ENCODE results near the gene NOTUM. TPM values are rescaled to one million over a fixed set of nuclear protein-coding genes. Genes with fewer than 3 reads are reported as not detected.

The NOTUM gene
- total and polyA plus RNA-seq, 4 donors, result 0.19 to 5.4 (median 1.6) TPM

DNA sequence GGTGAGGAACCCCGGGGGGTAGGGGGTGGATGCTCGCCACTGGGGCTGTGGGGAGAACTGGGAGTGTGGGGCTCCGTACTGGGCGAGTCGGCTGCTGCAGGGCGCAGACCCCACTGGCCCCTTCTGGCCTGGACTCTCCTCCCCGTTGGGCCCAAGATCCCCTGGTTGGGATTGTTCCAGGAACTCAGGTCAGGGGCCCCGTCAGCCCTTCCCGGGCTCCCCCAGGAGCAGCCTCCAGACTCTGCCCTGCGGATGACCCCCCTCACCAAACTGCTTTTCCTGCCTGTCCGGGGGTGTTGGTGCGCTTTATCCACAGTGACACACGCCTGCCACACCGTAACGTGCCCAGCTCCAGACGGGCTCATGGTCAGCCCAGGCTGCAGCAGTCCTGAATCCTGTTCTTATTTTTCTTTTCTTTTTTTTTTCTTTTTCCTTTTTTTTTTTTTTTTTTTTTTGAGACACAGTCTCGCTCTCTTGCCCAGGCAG lies 40.6 kb upstream of the NOTUM start:
- no peak overlapping the region for H3K9ac ChIP-seq (ENCODE audit: low read depth in 1 of 2, low read length in 2 of 2)
- H3K4me3 ChIP-seq (ENCODE audit: low read depth in 1 of 3, low read length in 3 of 3), result no peak overlapping the region
- TF ChIP-seq NR2F2 (IDR thresholded peaks at IDR 0.05) (no peak), HNF4A (conservative IDR thresholded peaks at IDR 0.05) (no peak), HNF4G (IDR thresholded peaks at IDR 0.05) (no peak), RAD21 (IDR thresholded peaks at IDR 0.05) (no peak), TAF1 (conservative IDR thresholded peaks at IDR 0.05) (no peak), YY1 (IDR thresholded peaks at IDR 0.05) (no peak), FOXA1 (IDR thresholded peaks at IDR 0.05) (no peak), GABPA (IDR thresholded peaks at IDR 0.05 in 1 of 2, conservative IDR thresholded peaks at IDR 0.05 in 1 of 2) (no peak), EGR1 (IDR thresholded peaks at IDR 0.05; ENCODE audit: low read depth in 2 of 2) (no peak)
- TF ChIP-seq, protein P1, sequence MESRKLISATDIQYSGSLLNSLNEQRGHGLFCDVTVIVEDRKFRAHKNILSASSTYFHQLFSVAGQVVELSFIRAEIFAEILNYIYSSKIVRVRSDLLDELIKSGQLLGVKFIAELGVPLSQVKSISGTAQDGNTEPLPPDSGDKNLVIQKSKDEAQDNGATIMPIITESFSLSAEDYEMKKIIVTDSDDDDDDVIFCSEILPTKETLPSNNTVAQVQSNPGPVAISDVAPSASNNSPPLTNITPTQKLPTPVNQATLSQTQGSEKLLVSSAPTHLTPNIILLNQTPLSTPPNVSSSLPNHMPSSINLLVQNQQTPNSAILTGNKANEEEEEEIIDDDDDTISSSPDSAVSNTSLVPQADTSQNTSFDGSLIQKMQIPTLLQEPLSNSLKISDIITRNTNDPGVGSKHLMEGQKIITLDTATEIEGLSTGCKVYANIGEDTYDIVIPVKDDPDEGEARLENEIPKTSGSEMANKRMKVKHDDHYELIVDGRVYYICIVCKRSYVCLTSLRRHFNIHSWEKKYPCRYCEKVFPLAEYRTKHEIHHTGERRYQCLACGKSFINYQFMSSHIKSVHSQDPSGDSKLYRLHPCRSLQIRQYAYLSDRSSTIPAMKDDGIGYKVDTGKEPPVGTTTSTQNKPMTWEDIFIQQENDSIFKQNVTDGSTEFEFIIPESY (IDR thresholded peaks at IDR 0.05), result no peak
- TF ChIP-seq, protein P2, sequence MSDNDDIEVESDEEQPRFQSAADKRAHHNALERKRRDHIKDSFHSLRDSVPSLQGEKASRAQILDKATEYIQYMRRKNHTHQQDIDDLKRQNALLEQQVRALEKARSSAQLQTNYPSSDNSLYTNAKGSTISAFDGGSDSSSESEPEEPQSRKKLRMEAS (IDR thresholded peaks at IDR 0.05), result no peak
- no peaks in the 10 kb centered on the region for H3K9me3 ChIP-seq (ENCODE audit: control insufficient read depth in 4 of 4, low read length in 3 of 4)
- WGBS, result 88% methylated on average over 17 of the region's 17 CpGs
- H3K36me3 ChIP-seq (ENCODE audit: control insufficient read depth in 4 of 4, insufficient read depth in 3 of 4, low read depth in 1 of 4, low read length in 3 of 4), result peaks cover 0 to 3% (median under 1%) of the 10 kb centered on the region in 4 donors
- no peak for DNase-seq (ENCODE audit: low spot score)
- H3K4me1 ChIP-seq (ENCODE audit: control insufficient read depth in 4 of 4, insufficient read depth in 4 of 4, low read length in 3 of 4), result peaks cover 6 to 20% (median 11%) of the 10 kb centered on the region in 4 donors
- no peaks in the 10 kb centered on the region for H3K27me3 ChIP-seq (ENCODE audit: control insufficient read depth in 4 of 4, insufficient read depth in 4 of 4, low read length in 3 of 4)
- peak overlapping the region in 1 of 2 donors; percentile 11 for H3K27ac ChIP-seq (ENCODE audit: low read depth in 1 of 2, low read length in 2 of 2)

DNA sequence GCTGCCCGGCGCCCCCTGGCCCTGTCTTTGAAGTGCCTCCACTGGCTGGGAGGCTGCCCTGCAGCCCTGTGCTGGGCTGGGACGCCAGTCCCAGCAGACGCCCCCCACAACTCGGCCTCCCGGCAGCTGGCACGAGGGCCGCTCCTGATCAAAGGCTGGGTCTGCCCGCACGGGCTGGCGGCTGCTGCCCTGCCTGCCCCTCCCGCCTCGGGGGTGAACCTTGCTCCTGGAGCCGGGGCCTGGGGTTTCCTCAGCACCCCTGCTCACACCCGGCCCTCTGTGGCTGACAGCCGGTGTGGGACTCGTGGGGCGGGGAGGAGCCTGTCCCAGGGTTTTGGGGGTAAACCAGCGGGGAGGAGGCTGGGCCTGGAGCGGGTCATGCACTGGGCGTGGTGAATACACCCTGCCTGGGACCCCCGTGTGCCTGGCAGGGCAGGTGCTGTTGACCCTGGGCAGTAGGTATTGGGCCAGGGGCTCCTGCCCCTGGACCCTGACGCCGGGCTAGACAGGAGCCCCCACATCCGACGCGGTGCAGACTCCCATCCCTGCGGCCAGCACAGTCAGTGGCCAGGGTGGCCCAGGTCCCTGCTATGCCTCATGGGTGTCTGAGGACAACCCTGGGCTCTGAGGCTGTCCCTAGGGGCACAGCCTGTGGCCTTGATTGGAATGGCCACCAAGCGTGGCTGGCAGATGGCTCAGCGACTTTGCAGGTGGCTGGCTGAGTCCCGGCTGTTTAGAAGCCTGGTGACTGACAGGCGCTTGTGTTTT lies 40.0 kb upstream of the NOTUM start:
- WGBS, result 58% methylated on average over 32 of the region's 32 CpGs

DNA sequence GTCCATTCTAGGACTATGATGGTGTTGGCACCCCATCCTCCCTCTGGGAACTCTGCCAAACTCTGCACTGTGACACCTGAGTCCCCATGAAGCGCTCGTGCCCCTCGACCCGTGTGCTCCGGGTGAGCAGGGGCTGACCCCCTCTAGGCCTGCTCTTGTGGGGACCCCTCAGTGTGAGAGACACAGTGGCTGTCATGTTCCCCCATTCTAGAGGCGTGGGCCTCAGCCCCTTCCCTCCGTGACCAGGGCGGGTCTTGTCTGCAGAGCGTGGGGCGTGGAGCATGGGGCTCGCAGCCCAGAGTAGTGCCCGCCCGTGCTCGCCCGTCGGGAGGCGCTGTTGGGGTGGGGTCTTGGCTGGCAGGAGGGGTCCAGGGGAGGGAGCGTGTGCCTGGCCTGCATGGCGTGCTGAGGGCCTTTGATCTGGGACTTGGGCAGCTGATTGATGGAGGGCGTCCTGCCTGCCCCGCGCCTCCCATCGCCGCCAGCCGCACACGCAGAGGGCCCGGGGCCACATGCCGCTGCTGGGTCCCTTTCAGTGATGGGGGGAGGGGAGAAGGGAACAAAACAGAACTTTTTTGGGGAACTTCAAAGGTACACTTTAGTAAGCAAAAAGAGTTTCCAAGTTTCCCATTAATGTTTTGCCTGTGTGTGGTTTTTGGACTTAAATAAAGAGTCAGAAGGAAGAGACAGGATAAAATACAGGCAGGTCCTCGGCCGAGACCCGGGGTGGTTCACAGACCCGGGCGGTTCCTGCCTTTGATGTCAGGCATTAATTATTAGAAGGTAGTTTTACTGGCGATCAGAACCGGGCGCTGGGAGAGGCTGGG lies 39.2 kb upstream of the NOTUM start:
- Histone ChIP-seq H3K36me3 (ENCODE audit: control insufficient read depth in 4 of 4, insufficient read depth in 3 of 4, low read depth in 1 of 4, low read length in 3 of 4) (peaks cover 0 to 3% (median under 1%) of the 10 kb centered on the region in 4 donors), H3K9ac (ENCODE audit: low read depth in 1 of 2, low read length in 2 of 2) (no peak overlapping the region), H3K27me3 (ENCODE audit: control insufficient read depth in 4 of 4, insufficient read depth in 4 of 4, low read length in 3 of 4) (no peaks in the 10 kb centered on the region), H3K4me1 (ENCODE audit: control insufficient read depth in 4 of 4, insufficient read depth in 4 of 4, low read length in 3 of 4) (peaks cover 6 to 20% (median 11%) of the 10 kb centered on the region in 4 donors), H3K4me3 (ENCODE audit: low read depth in 1 of 3, low read length in 3 of 3) (no peak overlapping the region), H3K27ac (ENCODE audit: low read depth in 1 of 2, low read length in 2 of 2) (peak overlapping the region; percentile 35 to 52), H3K9me3 (ENCODE audit: control insufficient read depth in 4 of 4, low read length in 3 of 4) (no peaks in the 10 kb centered on the region)
- no peak for TF ChIP-seq TAF1 (conservative IDR thresholded peaks at IDR 0.05)
- TF ChIP-seq FOXA2 (IDR thresholded peaks at IDR 0.05), result no peak
- WGBS, result 61% methylated on average over 36 of the region's 36 CpGs
- DNase-seq (ENCODE audit: low spot score), result no peak

More for the DNA sequence above, 40.0 kb upstream of the NOTUM start:
- Histone ChIP-seq H3K4me1 (ENCODE audit: control insufficient read depth in 4 of 4, insufficient read depth in 4 of 4, low read length in 3 of 4) (peaks cover 6 to 20% (median 11%) of the 10 kb centered on the region in 4 donors), H3K36me3 (ENCODE audit: control insufficient read depth in 4 of 4, insufficient read depth in 3 of 4, low read depth in 1 of 4, low read length in 3 of 4) (peaks cover 0 to 3% (median under 1%) of the 10 kb centered on the region in 4 donors), H3K9me3 (ENCODE audit: control insufficient read depth in 4 of 4, low read length in 3 of 4) (no peaks in the 10 kb centered on the region), H3K4me3 (ENCODE audit: low read depth in 1 of 3, low read length in 3 of 3) (no peak overlapping the region), H3K27me3 (ENCODE audit: control insufficient read depth in 4 of 4, insufficient read depth in 4 of 4, low read length in 3 of 4) (no peaks in the 10 kb centered on the region), H3K27ac (ENCODE audit: low read depth in 1 of 2, low read length in 2 of 2) (peak overlapping the region in 1 of 2 donors; percentile 52), H3K9ac (ENCODE audit: low read depth in 1 of 2, low read length in 2 of 2) (no peak overlapping the region)
- no peak for DNase-seq (ENCODE audit: low spot score)
- no peak for TF ChIP-seq FOXA1 (IDR thresholded peaks at IDR 0.05)
- no peak for TF ChIP-seq HNF4G (IDR thresholded peaks at IDR 0.05)
- TF ChIP-seq FOXA2 (IDR thresholded peaks at IDR 0.05), result no peak
- TF ChIP-seq RAD21 (IDR thresholded peaks at IDR 0.05), result no peak
- TF ChIP-seq SP1 (IDR thresholded peaks at IDR 0.05), result peak; percentile 49
- peak in 1 of 2 donors; percentile 56 for TF ChIP-seq HNF4A (conservative IDR thresholded peaks at IDR 0.05)

All from liver (tissue), 9 donors.